Lung (tissue), 12 donors: Measurements from ENCODE around the gene SOAT1. TPM values are rescaled to one million over a fixed set of nuclear protein-coding genes. Genes with fewer than 3 reads are reported as not detected.
"Not testable (repeated sequence)": the region's sequence is repeated elsewhere in the genome, so short reads cannot be mapped to it uniquely, and the experiment has no call there.

ENCODE experiments used
- ATAC-seq: fragments of 200-7000 bp; cut with Tn5 transposase; one replicate; pipeline ENCODE4 v1.9.1; 2020; ENCODE audit warnings: moderate number of reproducible peaks; ENCODE audit not compliant: insufficient read depth, low FRiP score
- DNase-seq, 3 donors: peaks; one replicate each; pipeline ENCODE4 v3.0.0-alpha.2; 2013 to 2017
- H3K27ac ChIP-seq, 2 donors: one replicate each; pipeline ENCODE4 v1.5.1; 2013; ENCODE audit warnings: mild to moderate bottlenecking in 2 of 2, moderate library complexity in 2 of 2, control low read depth in 1 of 2, inconsistent platforms in 1 of 2, low read depth in 1 of 2, low read length in 1 of 2
- H3K27me3 ChIP-seq, 3 donors: one replicate each; pipeline ENCODE4 v1.5.1; 2013; ENCODE audit warnings: low read length in 2 of 3; ENCODE audit not compliant: control insufficient read depth in 3 of 3, insufficient read depth in 3 of 3
- H3K36me3 ChIP-seq, 4 donors: one replicate each; pipeline ENCODE4 v1.5.1; 2013; ENCODE audit warnings: low read length in 4 of 4, mild to moderate bottlenecking in 1 of 4, moderate library complexity in 1 of 4; ENCODE audit not compliant: control insufficient read depth in 4 of 4, insufficient read depth in 4 of 4
- H3K4me1 ChIP-seq, 5 donors: one replicate each; pipeline ENCODE4 v1.5.1; 2013; ENCODE audit warnings: low read length in 5 of 5, mild to moderate bottlenecking in 2 of 5, moderate library complexity in 1 of 5; ENCODE audit not compliant: control insufficient read depth in 5 of 5, insufficient read depth in 5 of 5
- H3K4me3 ChIP-seq: one replicate; pipeline ENCODE4 v1.5.1; 2013; ENCODE audit warnings: mild to moderate bottlenecking, control low read depth, moderate library complexity
- H3K9ac ChIP-seq, 2 donors: one replicate each; pipeline ENCODE4 v1.5.1; 2013; ENCODE audit warnings: low read length in 2 of 2, control low read depth in 1 of 2; ENCODE audit not compliant: insufficient read depth in 1 of 2
- H3K9me3 ChIP-seq, 4 donors: one replicate each; pipeline ENCODE4 v1.5.1; 2013; ENCODE audit warnings: low read length in 3 of 4, mild to moderate bottlenecking in 1 of 4, moderate library complexity in 1 of 4; ENCODE audit not compliant: control insufficient read depth in 4 of 4, insufficient read depth in 3 of 4
- WGBS, 2 donors: extraction: QIAGEN DNeasy Blood & Tissue Kit; methylation state at CpG; one replicate each; pipeline ENCODE4 v1.1.7; 2013; 5-methylcytosine and 5-hydroxymethylcytosine counted together
- polyA plus RNA-seq, 2 donors: library from polyadenylated mRNA; stranded (reverse); fragments of 200-250 nt; gene quantifications; one replicate each; pipeline ENCODE4 v1.2.1, GENCODE V29; 2013
- total RNA-seq, 2 donors: library from RNA; depleted of rRNA in 1 of 2; stranded (reverse); fragments of >200 nt in 1 of 2; gene quantifications; one replicate each; pipeline ENCODE4 v1.2.1, GENCODE V29; 2014 to 2021
- TF ChIP-seq, protein P1 (sequence below): IDR thresholded peaks from 2 replicates; pipeline ENCODE4 v1.5.1; 2012; ENCODE audit warnings: mild to moderate bottlenecking; ENCODE audit errors: control extremely low read depth, extremely low read depth
- donor health status: control.
- donor health status: control.
- donor health status: Bipolar disorder and iron deficiency.
- donor health status: healthy.
- donor health status: DM: yes; HTN: yes; CAD: no.

The SOAT1 gene
- total and polyA plus RNA-seq, 4 donors: 10.5 to 76.0 (median 33.8) TPM

DNA sequence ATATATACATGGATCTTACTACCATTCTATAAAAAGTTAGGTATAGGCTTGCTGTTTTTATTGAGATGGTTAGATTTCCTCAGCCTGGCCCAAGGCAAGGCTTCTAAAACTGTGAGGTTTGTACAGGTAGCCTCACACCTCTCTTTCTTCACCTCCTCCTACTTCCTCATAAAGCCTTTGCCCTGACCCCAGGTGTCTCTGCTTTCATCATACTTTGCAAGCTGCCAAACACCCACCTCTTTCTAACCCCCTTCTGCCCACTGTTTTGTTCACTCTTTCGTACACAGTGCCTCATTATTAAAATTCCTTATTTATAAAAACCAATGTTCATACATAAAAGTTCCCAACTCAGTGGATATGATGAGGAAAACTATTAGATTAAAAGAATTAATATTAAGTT is 31.4 kb upstream of the SOAT1 start:
- Histone ChIP-seq H3K4me3 (no peak overlapping the region), H3K27ac (no peak overlapping the region), H3K9me3 (no peaks in the 10 kb centered on the region), H3K36me3 (no peaks in the 10 kb centered on the region), H3K27me3 (no peaks in the 10 kb centered on the region), H3K9ac (no peak overlapping the region), H3K4me1 (peaks cover 0 to 7% (median 0%) of the 10 kb centered on the region in 5 donors)
- ATAC-seq (no peak), DNase-seq (no peak)
- 92 to 94% methylated on average over 1 of the region's 1 CpG for WGBS, 2 donors
- TF ChIP-seq, protein P1, sequence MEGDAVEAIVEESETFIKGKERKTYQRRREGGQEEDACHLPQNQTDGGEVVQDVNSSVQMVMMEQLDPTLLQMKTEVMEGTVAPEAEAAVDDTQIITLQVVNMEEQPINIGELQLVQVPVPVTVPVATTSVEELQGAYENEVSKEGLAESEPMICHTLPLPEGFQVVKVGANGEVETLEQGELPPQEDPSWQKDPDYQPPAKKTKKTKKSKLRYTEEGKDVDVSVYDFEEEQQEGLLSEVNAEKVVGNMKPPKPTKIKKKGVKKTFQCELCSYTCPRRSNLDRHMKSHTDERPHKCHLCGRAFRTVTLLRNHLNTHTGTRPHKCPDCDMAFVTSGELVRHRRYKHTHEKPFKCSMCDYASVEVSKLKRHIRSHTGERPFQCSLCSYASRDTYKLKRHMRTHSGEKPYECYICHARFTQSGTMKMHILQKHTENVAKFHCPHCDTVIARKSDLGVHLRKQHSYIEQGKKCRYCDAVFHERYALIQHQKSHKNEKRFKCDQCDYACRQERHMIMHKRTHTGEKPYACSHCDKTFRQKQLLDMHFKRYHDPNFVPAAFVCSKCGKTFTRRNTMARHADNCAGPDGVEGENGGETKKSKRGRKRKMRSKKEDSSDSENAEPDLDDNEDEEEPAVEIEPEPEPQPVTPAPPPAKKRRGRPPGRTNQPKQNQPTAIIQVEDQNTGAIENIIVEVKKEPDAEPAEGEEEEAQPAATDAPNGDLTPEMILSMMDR: no peak

DNA sequence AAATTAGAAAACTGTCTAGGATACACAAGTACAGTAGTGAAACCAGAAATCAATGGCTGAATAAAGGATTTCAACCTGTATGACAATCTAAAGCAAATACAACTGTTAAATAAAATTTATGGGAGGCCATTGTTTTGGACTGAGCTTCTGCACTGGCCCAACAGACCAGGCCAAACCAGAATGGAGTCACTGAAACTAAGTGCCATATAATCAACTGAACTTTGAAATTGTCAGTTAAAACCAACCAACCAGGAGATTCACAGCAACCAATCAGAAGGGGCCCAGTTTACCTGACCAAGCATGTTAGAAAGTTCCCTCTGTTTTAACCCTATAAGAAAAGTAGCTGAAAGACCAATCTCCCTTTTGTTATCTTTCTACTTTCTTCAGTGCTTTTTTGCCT is 30.5 kb upstream of the SOAT1 start:
- DNase-seq: no peak
- H3K9me3 ChIP-seq: no peaks in the 10 kb centered on the region
- TF ChIP-seq, protein P1: no peak
- H3K9ac ChIP-seq: no peak overlapping the region
- no peak overlapping the region for H3K4me3 ChIP-seq
- H3K4me1 ChIP-seq: peaks cover 0 to 7% (median 0%) of the 10 kb centered on the region in 5 donors
- H3K36me3 ChIP-seq: no peaks in the 10 kb centered on the region
- no peak overlapping the region for H3K27ac ChIP-seq
- ATAC-seq: no peak
- no peaks in the 10 kb centered on the region for H3K27me3 ChIP-seq

DNA sequence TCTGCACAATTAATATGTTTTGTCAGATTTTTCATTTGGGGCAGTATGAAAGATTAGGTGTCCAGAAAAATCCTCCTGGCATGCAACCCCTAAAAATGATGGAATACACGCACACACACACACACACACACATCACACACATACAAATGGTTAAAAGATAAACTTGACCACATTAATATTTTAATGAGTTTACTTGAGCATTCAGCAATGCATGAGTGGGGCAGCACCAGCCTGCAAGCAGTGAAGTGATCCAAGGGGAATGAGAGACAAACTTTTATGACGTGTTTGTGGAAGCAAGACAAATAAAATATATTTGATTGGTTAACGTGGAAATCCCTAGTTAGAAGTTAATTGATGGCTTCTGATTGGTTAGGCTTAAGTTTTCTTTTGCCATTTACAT is 29.1 kb upstream of the SOAT1 start:
- H3K9ac ChIP-seq: no peak overlapping the region
- TF ChIP-seq, protein P1: no peak
- DNase-seq (no peak), ATAC-seq (no peak)
- peaks cover 0 to 7% (median 0%) of the 10 kb centered on the region in 5 donors for H3K4me1 ChIP-seq
- no peaks in the 10 kb centered on the region for H3K27me3 ChIP-seq
- 51 to 79% methylated on average over 3 of the region's 3 CpGs for WGBS, 2 donors
- H3K4me3 ChIP-seq: no peak overlapping the region
- no peak overlapping the region for H3K27ac ChIP-seq
- H3K36me3 ChIP-seq: no peaks in the 10 kb centered on the region
- H3K9me3 ChIP-seq: no peaks in the 10 kb centered on the region

DNA sequence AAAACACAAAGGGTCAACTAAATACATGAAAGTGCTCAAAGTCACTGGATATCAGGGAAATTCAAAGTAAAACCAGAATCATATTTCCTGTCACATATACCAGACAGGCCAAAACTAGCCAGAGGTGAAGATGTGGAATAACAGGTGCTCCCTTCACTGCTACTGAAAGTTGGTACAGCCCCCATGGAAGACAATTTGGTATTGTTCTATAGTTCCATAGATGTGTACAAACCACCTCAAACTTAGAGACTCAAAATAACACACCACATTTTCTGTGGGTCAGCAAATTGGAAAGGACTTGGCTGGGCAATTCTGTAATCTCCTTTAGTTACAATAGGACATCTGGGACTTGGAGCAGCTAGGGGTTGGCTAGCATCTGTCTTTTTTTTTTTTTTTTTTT is 24.5 kb upstream of the SOAT1 start:
- Histone ChIP-seq H3K36me3 (no peaks in the 10 kb centered on the region), H3K9ac (no peak overlapping the region), H3K9me3 (no peaks in the 10 kb centered on the region), H3K27ac (no peak overlapping the region), H3K4me1 (peaks cover 0 to 7% (median 0%) of the 10 kb centered on the region in 5 donors), H3K27me3 (no peaks in the 10 kb centered on the region), H3K4me3 (no peak overlapping the region)
- TF ChIP-seq, protein P1: no peak
- DNase-seq (no peak), ATAC-seq (no peak)

DNA sequence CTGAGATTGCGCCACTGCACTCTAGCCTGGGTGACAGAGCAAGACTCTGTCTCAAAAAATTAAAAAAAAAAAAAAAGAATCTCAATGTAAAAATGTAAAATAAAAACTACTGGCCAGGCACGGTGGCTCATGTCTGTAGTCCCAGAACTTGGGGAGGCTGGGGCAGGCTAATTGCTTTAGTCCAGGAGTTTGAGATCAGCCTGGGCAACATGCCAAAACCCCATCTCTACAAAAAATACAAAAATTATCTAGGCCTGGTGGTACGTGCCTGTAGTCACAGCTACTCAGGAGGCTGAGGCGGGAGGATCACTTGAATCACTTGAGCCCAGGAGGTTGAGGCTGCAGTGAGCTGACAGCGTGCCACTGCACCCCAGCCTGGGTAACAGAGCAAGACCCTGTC is 19.2 kb upstream of the SOAT1 start:
- H3K4me3 ChIP-seq, ATAC-seq, H3K4me1 ChIP-seq, H3K27me3 ChIP-seq, H3K27ac ChIP-seq, H3K9ac ChIP-seq, H3K36me3 ChIP-seq, DNase-seq, H3K9me3 ChIP-seq: not testable (repeated sequence)
- 89 to 90% methylated on average over 5 of the region's 5 CpGs for WGBS, 2 donors
